ENCODE results near the gene SLC7A11. TPM values are rescaled to one million over a fixed set of nuclear protein-coding genes. Genes with fewer than 3 reads are reported as not detected.

Gene SLC7A11
- total and polyA plus RNA-seq, 2 experiments from 2014 or later, result 10.0 to 33.9 TPM

- TF ChIP-seq ZNF462 (CRISPR knock-in tag; IDR thresholded peaks at IDR 0.05), result no peak
Measured at GRCh38 chr4:138269175-138269574, 27.0 kb upstream of the SLC7A11 start (continued).

DNA sequence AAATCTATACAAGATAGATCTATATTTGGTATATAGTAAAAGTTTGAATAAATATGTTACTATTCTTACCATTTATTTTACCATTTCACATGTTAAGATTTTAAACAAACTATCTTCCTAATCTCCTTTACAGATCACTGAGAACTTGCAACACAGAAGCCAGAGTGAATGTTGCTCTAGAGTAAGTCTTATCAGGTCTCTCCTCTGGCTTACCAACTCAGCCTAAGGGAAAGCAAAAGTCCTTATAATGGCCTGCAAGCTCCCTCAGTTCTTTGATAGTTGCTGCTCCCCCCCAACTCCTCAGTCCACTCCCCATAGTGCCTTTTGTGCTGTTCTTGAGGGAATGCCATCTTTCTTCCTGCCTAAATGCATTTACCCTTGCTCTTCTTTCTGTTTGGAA, 25.7 kb upstream of the SLC7A11 start:
- H3F3A ChIP-seq (replicated peaks; ENCODE audit: low read depth), result no peaks in the 10 kb centered on the region
- H3K27me3 Mint-ChIP-seq (ENCODE audit: insufficient read depth, low read depth, poor library complexity), result no peaks in the 10 kb centered on the region
- H3K79me2 ChIP-seq (replicated peaks; ENCODE audit: insufficient read depth), result no peaks in the 10 kb centered on the region
- TF ChIP-seq STAT1 (IDR thresholded peaks at IDR 0.05; ENCODE audit: unreplicated experiment) (no peak), ZNF462 (CRISPR knock-in tag; IDR thresholded peaks at IDR 0.05) (no peak), CTCF (conservative IDR thresholded peaks at IDR 0.05; ENCODE audit: low read depth in 2 of 2) (no peak), EZH2 (IDR thresholded peaks at IDR 0.05; ENCODE audit: low read depth, unreplicated experiment) (no peak), ZNF331 (CRISPR knock-in tag; IDR thresholded peaks at IDR 0.05; ENCODE audit: low read depth) (no peak), POLR2AphosphoS5 (IDR thresholded peaks at IDR 0.05; ENCODE audit: low read depth) (no peak)
- no peak for DNase-seq (ENCODE audit: low spot score)
- no peaks in the 10 kb centered on the region for H3K9me3 Mint-ChIP-seq
- no peak overlapping the region for H3K4me3 ChIP-seq
- no peak overlapping the region for H3K27ac Mint-ChIP-seq
- no peaks in the 10 kb centered on the region for H3K4me1 Mint-ChIP-seq
- no peak for ATAC-seq
- no peaks in the 10 kb centered on the region for H3K36me3 Mint-ChIP-seq (ENCODE audit: low read depth)
- H3K4me1 ChIP-seq (ENCODE audit: insufficient read depth), result no peaks in the 10 kb centered on the region
- no peaks in the 10 kb centered on the region for H3K36me3 ChIP-seq (ENCODE audit: insufficient read depth)
- H3K4me3 Mint-ChIP-seq, result no peak overlapping the region
- H3K27ac ChIP-seq (ENCODE audit: low read depth), result no peak overlapping the region
- no peaks in the 10 kb centered on the region for H4K20me1 ChIP-seq (replicated peaks; ENCODE audit: insufficient read depth)
- H2AFZ ChIP-seq, result peak overlapping the region; percentile 30; the same call in 1 of the 2 replicates
- H3K9me2 ChIP-seq (ENCODE audit: insufficient read depth), result no peaks in the 10 kb centered on the region
- H3K4me2 ChIP-seq, result no peak overlapping the region
- H3K27me3 ChIP-seq (ENCODE audit: insufficient read depth), result no peaks in the 10 kb centered on the region

Data from GM23338 (cell line).